GM21367 (cell line): ENCODE data around the gene PALM2AKAP2.

ENCODE experiments used
- ATAC-seq: cut with Tn5 transposase; IDR thresholded peaks from one replicate; pipeline ENCODE4 v1.9.1; 2021; ENCODE audit not compliant: unreplicated experiment

The PALM2AKAP2 gene

DNA sequence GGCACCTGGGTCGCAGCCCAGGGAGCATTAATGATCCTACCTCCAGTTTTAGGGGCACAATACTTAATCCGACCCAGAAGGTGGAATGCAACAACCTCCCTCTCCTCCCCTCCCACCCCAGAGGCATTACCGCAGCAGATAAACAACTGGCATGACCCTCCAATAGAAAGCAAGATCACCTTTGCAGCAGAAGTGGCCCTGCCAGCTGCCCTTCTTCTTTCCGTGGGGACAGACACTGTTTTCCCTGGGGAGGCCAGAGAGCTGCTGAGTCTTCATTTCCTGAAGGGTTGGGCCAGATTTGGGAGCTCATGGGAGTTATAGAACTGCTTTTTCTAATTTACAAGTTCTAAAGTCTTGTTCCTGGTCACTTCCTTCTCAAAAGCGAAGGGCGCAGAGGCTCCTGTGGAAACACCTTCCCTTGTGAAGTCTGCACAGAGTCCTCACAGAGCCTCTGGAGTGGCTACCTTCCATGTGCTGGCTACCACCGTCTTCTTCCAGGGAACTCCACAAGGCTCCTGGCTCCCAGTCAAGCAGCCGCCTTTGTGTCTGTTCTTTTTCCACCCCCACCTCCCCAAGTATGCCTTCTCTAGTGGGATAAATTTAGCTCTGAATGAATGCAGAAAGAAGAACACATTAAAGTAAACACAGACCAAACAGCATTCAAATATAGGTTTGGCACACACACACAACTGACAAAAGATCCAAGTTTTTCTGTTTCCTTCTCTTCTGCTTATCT is 8.0 kb upstream of the PALM2AKAP2 start:
- no peak for ATAC-seq

DNA sequence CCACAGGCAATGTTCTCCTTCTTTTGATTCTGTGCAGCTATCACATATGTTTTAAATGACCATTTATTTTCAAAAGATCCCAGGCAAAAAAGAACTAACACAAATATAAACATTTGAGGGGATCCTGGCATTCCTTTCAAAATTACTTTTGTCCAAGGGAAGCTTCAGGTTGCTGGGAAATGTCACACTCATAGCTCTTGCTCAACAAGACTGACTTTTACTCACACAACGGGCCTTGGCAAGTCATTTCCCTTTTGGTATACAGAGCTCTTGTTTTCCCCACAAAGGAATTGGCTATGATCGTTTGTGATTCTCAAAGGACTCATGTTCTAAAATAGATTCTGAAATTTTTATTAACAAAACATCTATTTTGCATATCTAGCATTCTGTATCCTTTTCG is 4.5 kb upstream of the PALM2AKAP2 start:
- no peak for ATAC-seq

DNA sequence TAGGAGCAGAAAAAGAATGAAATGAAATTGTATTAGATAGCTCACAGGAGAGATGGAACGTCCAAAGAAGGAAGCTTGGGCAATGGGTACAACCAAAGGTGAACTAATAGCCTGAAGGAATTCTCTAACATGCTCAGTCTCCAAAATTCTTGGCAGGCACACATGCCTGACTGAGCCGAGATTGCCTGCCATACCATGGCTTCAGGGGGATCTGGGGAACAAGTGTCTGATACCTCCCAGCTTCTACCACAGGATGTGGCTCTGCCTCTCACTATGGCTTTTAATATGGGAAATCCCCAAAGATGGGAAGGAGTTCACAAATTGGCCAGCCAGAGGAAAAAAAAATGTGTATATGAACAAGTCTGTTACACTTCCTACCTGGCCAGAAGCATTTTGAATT is 3.6 kb upstream of the PALM2AKAP2 start:
- ATAC-seq = no peak

DNA sequence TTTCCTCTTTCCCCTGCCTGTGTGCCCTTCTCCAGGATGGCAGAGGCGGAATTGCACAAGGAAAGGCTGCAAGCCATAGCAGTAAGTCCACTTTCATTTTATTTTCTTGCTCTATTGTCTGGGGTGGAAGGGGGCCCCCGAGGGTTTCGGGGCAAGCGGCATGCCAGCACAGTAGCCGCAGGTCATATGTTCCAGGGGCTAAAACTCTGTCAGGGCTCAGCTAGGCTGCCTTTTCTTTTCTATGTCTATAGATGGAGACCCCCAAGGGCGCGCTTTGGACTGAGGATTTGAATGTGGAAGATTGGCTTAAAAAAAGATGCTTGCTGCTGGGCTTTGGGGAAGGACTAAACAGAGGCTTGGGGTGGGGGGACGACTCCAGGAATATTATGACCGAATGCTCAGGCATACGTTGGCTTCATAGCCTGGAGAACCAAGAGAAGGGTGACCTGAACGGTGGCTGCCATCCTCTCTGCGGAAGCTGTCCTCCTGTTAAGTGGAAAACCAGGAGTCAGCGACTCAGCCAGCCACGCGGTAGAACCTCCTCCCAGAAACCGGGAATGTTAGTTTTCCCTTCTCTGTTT is 545 bp downstream of the PALM2AKAP2 start:
- ATAC-seq = no peak

DNA sequence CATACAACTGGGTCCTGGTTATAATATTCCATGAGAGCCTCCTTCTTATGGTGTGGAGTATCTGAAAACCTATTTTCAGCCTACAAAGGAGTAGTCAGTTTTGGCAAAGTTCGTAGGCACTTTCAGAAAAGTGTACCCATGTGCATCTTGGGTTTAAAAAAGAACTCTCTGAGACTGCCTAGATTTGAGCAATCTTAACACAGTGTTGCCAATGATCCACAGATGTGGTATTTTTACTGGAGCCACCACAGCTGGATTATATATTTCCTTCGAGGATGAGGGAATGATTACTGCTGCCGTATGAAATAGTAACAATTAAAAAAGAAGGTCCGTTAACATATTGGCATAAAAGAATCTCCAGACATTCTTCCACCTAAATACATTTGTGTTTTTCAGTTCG is 1.1 kb downstream of the PALM2AKAP2 start:
- ATAC-seq = no peak

DNA sequence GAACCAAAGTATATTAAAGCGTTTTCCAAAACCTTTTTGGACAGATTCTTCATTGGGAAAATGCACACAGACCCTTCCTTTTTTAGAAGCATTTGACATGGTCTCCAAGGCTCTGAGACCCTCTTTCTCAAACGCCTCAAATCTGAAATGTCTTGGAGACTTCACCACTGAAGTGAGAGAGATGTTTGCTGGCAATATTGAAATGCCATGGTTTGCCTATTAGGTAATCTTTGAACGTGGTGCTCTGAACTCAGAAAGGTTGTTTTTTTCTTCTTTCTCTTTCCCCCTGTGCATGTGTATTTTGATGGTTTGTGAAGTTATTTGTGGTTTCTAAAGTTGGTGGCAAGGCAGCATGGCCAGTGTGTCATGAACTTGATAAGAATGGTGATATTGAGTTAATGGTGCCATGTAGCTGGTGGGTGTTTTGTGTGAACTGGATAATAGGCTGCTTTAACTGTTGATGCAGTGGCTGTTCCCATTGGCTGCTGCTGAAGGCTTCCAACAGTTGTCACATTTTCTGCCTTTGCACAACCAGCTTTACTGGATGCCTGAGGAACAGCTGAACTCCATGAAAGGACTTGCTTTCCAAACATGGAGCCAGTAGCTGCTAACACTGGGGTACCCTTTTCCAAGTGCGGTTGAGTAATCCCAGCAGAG is 1.7 kb downstream of the PALM2AKAP2 start:
- no peak for ATAC-seq

DNA sequence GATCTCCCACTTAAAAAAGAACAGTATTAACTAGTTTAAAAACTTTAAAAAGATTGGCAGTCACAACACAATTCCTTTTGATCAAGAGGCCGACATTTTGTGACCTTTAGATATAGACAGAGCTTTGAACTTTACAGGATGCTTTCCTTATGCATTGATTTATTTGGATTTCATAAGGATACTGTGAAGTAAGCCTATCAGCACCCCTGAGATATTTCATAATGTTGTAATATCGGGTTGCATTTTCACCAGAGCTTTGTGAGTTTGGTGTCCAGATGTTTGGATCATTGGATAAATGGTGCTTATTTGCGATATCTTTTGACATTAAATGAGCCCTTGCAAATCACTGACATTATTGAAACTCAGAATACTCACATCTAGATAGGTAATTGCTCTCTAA is 7.7 kb downstream of the PALM2AKAP2 start:
- ATAC-seq = no peak

DNA sequence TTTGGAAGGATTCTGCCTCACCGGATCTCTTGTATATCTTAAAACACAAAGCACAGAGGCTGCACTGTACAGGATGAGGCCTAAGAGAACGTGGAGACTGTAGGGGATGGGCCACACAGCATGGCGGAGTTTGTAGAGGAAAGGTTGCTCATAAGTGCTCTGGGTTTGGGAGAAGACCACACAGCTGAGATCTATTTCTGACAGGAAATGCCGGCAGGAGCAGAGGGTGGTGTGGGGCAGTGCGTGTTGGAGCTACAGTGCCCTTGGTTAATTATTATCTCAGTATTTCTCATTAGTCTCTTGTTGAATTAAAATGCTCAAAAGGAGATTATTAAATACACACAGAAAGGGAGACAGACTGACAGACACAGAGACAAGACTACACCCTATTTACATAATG is 9.6 kb downstream of the PALM2AKAP2 start:
- no peak for ATAC-seq

DNA sequence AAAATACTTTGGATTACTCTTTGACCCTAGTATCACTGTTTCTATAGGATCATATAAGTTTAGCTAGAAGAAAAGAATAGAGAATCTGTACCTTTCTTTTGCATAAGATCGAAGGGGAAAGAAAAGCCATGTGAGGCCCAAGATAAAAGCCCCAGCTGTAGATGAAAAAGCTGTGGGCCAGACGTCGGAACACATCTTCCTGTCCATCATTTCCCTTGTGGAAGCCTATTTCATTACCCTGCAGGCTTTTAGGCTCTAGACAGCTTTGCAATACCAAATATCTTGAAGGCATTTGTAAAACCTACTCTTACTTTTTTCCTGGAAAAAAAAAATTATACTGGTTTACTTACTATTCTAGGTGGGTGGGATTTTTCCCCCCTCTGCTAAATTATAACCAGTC is 10.0 kb downstream of the PALM2AKAP2 start:
- ATAC-seq = no peak

DNA sequence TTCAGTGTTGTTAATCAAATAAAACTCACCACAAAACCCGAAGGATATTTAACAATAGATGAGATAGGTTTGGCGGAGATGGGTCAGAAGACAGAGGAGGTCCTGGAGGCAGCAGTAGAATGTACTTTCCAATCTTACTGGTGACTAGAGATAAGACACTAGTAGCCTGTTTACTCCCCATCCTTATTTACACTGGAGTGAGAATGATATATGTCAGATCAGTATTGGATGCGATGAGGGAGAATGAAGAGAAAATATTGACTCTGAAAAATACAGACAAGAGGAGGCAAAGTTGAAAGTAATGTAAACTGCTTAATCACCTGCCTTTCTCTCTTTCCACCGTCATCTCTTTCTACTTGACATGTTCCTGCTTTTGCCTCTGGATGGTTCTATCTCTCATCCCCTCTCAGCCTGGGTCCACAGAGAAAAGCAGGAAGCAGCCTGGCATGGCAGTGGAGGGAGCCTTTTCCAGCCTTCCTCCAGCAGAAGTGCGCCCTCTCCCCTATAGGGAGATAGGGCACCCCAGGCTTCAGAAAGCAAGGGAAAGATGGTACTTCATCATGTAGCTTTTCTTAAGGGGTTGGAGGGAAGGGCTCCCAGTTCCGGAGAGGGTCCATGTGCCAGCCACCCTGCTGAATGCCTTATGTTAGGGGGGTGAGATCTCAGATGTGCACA is 11.1 kb downstream of the PALM2AKAP2 start:
- ATAC-seq = no peak

DNA sequence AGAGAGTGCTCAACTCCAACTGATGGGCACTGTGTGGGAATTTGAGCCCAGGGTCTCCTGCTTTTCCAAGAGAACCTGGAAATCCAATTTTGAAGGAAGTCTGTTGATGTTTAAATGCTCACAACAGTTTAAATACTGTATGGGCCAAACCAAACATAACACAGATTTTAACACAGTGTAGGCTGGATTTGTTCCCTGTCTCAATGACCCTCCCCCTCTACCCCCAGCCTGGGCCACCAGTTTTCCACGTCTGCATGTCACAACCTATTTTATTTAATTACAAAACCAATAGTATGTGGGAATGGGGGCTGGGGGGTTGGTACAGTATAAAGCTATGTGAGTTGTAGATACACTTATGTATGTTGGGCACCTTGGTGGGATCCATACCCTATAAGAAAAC is 11.7 kb downstream of the PALM2AKAP2 start:
- ATAC-seq = no peak

DNA sequence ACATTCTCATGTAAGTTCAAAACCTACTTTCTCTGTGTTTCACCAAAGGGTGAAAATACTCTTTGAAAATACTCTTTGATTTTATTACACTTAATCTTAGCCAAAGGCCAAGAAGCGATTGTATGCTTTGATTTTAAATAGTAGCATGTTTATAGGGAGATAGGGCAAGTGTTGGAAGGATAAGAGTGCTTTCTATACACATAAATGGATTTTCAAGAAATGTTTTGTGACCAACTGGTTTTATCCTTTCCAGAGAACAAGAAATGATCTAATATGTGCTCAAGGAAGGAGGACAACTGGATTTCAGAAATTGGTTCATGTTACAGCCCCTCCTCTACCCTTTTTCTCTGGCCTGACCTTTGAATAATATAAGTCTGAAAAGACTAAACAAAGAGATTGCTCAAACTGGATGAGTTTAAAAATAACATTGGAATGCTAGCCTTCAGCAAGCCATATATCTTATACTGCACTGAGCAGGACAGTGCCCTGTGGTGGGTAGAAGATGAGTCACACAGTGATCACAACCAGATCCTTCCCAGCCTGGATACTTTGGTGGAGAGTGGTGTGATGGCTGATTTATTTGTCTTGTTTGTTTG is 13.1 kb downstream of the PALM2AKAP2 start:
- ATAC-seq = no peak

DNA sequence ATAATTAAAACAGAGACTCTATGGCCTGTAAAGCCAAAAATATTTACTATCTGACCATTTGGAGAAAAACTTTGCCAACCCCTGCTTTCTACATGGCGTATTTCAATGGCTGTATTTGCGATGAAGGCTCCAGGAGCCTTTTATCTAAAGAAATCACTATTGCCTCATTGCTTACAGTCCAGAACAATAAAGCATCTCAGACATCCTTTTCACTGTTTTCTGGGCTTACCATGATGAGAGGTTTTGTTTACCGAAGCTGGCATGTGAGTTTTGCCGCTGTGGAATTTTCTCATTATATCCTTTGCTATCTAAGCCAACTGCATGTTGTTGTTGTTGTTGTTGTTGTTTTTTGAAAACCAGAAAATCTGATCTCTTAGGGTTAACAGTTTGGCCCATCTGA is 13.9 kb downstream of the PALM2AKAP2 start:
- no peak for ATAC-seq

DNA sequence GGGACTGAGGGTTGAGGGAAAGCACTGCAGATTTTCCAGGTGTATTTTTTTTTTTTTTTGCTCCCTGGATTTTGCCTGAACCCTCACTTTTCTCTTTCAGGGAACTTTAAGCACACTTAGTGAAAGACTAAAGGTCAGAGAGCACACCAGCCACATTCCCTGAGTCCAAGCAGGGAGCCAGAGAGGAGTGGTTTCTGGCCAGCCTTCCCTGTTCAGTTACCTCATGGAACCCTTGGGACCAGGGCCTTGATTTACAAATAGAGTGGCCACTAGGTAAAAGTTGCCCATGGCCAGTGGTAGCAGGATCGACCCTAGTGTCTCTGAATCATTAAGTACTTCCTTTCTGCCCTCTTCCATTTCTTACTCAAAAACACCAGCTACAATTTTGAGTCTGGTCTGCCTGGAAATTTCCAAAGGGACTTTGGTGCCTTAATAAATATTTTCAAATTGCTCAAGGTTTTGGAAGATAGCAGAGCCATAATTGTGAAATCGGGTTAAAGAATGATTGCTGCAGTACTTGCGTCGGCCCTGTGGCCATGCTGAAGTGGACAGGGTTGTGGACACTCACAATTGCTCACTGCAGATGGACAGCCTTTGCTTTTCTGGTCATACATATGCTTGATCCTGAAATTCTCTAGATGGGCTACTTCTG is 14.5 kb downstream of the PALM2AKAP2 start:
- ATAC-seq = no peak

DNA sequence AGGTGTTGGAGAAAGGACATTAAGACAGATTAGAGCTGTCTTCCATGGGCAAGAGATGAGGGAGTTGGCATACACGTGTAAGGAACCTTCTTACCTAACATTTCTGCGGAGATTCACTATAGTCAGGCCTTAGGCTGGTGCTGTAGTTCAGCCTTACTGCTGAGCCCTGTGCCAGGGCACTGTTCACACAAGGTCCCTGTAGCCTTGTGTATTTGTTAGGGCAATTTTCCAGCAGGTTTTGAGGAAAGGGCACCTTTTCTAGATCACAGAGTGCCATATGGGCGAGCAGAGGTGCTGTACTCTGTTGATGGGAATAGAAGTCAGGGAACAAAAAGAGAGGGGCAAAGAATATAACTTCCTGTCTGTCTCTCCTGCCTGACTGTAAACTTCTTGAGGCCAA is 15.6 kb downstream of the PALM2AKAP2 start:
- no peak for ATAC-seq

DNA sequence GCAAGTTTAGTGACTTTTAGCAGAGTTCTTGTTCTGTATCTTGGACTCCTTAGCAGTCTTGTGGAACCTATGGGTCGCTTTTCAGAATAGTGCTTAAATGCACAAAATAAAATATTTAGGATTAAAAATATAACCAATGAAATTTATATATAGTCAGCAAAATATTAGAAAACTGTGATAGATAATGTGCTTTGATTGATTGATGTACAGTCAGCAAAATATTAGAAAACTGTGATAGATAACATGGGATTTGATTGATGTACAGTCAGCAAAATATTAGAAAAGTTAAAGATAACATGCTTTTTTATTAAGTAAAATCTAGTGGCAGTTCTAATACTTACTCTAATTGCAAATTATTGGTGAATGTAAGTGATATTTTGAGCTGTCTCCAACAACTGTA is 16.1 kb downstream of the PALM2AKAP2 start:
- ATAC-seq = no peak

DNA sequence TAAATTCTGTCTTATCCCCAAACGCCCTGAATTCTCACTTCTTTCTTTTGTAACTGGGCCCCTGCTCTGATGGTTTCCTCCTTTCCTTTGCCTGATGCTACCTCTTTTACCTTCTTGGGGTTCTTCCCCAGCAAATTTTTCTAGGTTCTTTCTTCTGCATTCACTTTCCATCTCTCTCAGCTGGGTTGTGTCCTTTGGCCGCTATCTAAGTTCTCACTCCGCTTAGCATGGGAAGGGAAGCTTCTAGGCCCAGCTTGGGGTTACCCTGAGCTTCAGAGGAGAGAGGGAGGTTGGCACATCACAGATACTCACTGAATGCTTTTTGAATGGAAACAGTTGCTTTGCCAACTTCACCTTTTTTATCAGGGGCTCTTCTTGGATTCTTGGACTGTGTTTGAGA is 17.0 kb downstream of the PALM2AKAP2 start:
- ATAC-seq = no peak

DNA sequence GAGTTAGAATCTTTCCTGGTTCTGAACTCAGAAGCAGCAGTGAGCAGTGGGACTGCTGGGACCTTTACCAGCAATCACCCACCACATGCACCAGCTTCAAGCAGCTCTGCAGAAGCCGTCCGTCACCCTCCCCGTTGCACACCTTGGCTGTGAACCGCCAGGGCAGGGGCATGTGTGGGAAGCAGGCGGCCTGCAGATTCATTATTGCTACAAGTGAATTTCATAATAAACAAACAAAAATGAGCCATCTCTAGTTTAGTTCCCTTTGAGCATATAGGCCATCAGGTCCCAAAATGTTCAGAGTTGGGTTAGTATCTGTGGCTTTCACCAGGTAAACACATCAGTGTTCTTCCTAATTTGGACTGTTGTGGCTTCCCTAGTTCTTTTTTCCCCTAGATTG is 17.5 kb downstream of the PALM2AKAP2 start:
- no peak for ATAC-seq

DNA sequence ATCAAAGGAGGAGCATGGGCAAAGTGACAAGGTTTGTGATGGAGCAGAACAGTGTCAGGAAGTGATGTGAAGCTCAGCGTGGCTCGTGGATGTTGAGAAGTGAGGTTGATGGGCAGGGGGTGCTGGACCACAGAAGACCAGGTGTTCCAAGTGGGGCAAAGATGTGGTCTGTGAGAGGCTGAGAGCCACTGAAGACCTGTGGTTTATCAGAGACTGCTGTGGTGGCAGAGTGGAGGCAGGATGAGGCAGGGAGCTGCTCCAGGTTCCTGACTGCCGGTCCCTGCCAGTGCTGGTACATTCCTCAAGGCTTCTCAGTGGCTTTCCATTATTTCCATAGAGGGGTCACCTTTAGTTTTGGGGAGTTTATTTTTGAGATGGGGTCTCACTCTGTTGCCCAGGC is 19.1 kb downstream of the PALM2AKAP2 start:
- no peak for ATAC-seq

DNA sequence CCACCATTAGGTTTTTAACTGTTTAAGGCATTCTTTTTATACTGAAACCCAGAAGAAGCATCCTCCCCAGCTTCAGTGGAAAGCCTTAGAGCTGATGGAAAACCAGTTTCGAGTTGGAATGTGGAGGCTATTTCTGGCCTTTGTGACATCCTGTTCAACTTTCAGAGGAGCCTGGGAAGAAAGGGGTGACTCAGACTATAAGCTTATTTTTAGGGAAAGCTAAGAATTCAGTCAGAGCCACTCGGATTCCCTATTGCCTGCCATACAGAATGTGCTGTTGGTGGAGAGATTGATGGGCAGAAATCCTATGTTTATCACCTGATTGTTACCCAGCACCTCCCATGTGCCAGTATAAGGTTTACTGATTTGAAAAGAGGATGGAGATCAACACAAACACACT is 19.8 kb downstream of the PALM2AKAP2 start:
- no peak for ATAC-seq

DNA sequence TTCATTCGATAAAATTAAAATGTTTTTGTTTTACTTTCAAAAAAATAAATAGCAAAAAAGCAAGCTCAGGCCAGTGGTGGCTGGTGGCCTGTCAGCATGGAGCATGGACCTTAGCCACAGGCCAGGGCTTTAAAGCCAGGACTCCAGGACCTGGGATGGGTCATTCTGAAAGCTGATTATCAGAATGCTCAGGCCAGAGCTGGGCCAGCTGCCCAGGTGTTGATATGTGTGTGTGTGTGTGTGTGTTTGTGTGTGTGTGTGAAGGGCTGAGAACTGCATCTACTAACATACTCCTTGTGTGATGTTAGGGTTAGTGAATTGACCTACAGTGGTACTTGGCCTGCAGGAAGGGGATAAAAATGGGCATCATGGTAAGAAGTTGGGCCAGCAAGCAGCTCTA is 21.5 kb downstream of the PALM2AKAP2 start:
- ATAC-seq = no peak
